Measurements from ENCODE around the gene TMEM14C.

The TMEM14C gene

GRCh38 chr6:10759884-10760329 is 37.0 kb downstream of the TMEM14C start:
- peaks cover 28 to 44% of the 10 kb centered on the region in 2 donors for H3K36me3 Mint-ChIP-seq
- DNase-seq (no peak), ATAC-seq (replicated peaks) (no peak)
- no peaks in the 10 kb centered on the region for H3K27me3 Mint-ChIP-seq
- H3K27ac Mint-ChIP-seq = no peak overlapping the region
- H3K4me3 Mint-ChIP-seq = no peak overlapping the region
- no peaks in the 10 kb centered on the region for H3K9me3 Mint-ChIP-seq
- peaks cover 17 to 31% of the 10 kb centered on the region in 2 donors for H3K4me1 Mint-ChIP-seq

GRCh38 chr6:10763006-10763405 is 40.1 kb downstream of the TMEM14C start:
- H3K4me1 Mint-ChIP-seq = peaks cover 8 to 14% of the 10 kb centered on the region in 2 donors
- H3K4me3 Mint-ChIP-seq = no peak overlapping the region
- H3K27me3 Mint-ChIP-seq = no peaks in the 10 kb centered on the region
- H3K9me3 Mint-ChIP-seq = no peaks in the 10 kb centered on the region
- peaks cover 17 to 40% of the 10 kb centered on the region in 2 donors for H3K36me3 Mint-ChIP-seq
- ATAC-seq (replicated peaks) = no peak
- H3K27ac Mint-ChIP-seq = no peak overlapping the region
- no peak for DNase-seq

- Mint-ChIP-seq H3K4me1 (no peaks in the 10 kb centered on the region), H3K27ac (no peak overlapping the region), H3K36me3 (peaks cover 15 to 33% of the 10 kb centered on the region in 2 donors), H3K4me3 (no peak overlapping the region), H3K9me3 (no peaks in the 10 kb centered on the region), H3K27me3 (no peaks in the 10 kb centered on the region)
- ATAC-seq (replicated peaks) (no peak), DNase-seq (no peak)
These were observed 46.5 kb downstream of the TMEM14C start for GRCh38 chr6:10769419-10769818.

- peaks cover 20 to 43% of the 10 kb centered on the region in 2 donors for H3K36me3 Mint-ChIP-seq
- ATAC-seq (replicated peaks) (no peak), DNase-seq (no peak)
- H3K27ac Mint-ChIP-seq = no peak overlapping the region
- no peak overlapping the region for H3K4me3 Mint-ChIP-seq
- no peaks in the 10 kb centered on the region for H3K27me3 Mint-ChIP-seq
- no peaks in the 10 kb centered on the region for H3K4me1 Mint-ChIP-seq
- no peaks in the 10 kb centered on the region for H3K9me3 Mint-ChIP-seq
These were observed 48.6 kb downstream of the TMEM14C start for GRCh38 chr6:10771371-10771894.

GRCh38 chr6:10778230-10778629 is 55.4 kb downstream of the TMEM14C start:
- Mint-ChIP-seq H3K4me3 (no peak overlapping the region), H3K9me3 (no peaks in the 10 kb centered on the region), H3K27me3 (no peaks in the 10 kb centered on the region), H3K4me1 (no peaks in the 10 kb centered on the region), H3K27ac (no peak overlapping the region), H3K36me3 (peaks cover 14 to 38% of the 10 kb centered on the region in 2 donors)
- no peak for DNase-seq
- ATAC-seq (replicated peaks) = no peak

GRCh38 chr6:10779076-10779475 is 56.2 kb downstream of the TMEM14C start:
- peaks cover 20 to 42% of the 10 kb centered on the region in 2 donors for H3K36me3 Mint-ChIP-seq

More at GRCh38 chr6:10779076-10779475, 56.2 kb downstream of the TMEM14C start:
- Mint-ChIP-seq H3K4me1 (no peaks in the 10 kb centered on the region), H3K9me3 (no peaks in the 10 kb centered on the region), H3K4me3 (no peak overlapping the region), H3K27ac (no peak overlapping the region), H3K27me3 (no peaks in the 10 kb centered on the region)
- no peak for ATAC-seq (replicated peaks)
- DNase-seq = no peak
